Activated CD4-positive, alpha-beta T cell treated with anti-CD3 and anti-CD28 coated beads, Interleukin-2, amount 10 ng/mL, durations not matched to agents 24 days and 14 days (primary cell): Measurements from ENCODE around the gene RPS2. TPM values are rescaled to one million over a fixed set of nuclear protein-coding genes. Genes with fewer than 3 reads are reported as not detected.
A peak's percentile ranks its signal among the peaks of the same experiment; 100 is the strongest.

Experiments used
- DNase-seq: peaks from one replicate; pipeline ENCODE4 v3.0.0; 2022
- H3K27ac Mint-ChIP-seq: one replicate; pipeline ENCODE4 v1.8.0; 2022; ENCODE audit warnings: mild to moderate bottlenecking, mixed read lengths
- H3K27me3 Mint-ChIP-seq: one replicate; pipeline ENCODE4 v1.8.0; 2022; ENCODE audit warnings: mixed read lengths
- H3K36me3 Mint-ChIP-seq: one replicate; pipeline ENCODE4 v1.8.0; 2022; ENCODE audit warnings: low read depth, mild to moderate bottlenecking, mixed read lengths
- H3K4me1 Mint-ChIP-seq: one replicate; pipeline ENCODE4 v1.8.0; 2021; ENCODE audit warnings: mixed read lengths
- H3K4me3 Mint-ChIP-seq: one replicate; pipeline ENCODE4 v1.8.0; 2022; ENCODE audit warnings: mild to moderate bottlenecking, moderate library complexity, mixed read lengths
- H3K9me3 Mint-ChIP-seq: one replicate; pipeline ENCODE4 v1.8.0; 2021; ENCODE audit warnings: mixed read lengths
- intact Hi-C: fragments of 100-400 bp; cut with micrococcal nuclease; formaldehyde crosslinking; loops from one replicate; pipeline ENCODE4 v1.15.1; 2023
- total RNA-seq: library from RNA; stranded (reverse); gene quantifications from 2 replicates; pipeline ENCODE4 v1.2.3, GENCODE V29; 2022

Gene RPS2
- total RNA-seq, 1 donor from 2014 or later, result 3,401 TPM

GRCh38 chr16:2003827-2004641 is 39.4 kb upstream of the RPS2 start:
- Mint-ChIP-seq H3K27ac (no peak overlapping the region), H3K27me3 (no peaks in the 10 kb centered on the region), H3K4me1 (peaks cover 30% of the 10 kb centered on the region), H3K9me3 (no peaks in the 10 kb centered on the region), H3K36me3 (peaks cover 34% of the 10 kb centered on the region), H3K4me3 (no peak overlapping the region)
- intact Hi-C loops, result loop anchor here (10.0 kb wide), 1 partner anchor 211 kb away; the partner anchor contains the start of genes BRICD5 and PGP
- DNase-seq, result peak; percentile 97

GRCh38 chr16:2003231-2003826 is 38.7 kb upstream of the RPS2 start:
- no peak for DNase-seq
- peaks cover 25% of the 10 kb centered on the region for H3K4me1 Mint-ChIP-seq
- intact Hi-C loops, result loop anchor here (10.0 kb wide), 1 partner anchor 211 kb away; the partner anchor contains the start of genes BRICD5 and PGP
- no peak overlapping the region for H3K27ac Mint-ChIP-seq
- peaks cover 32% of the 10 kb centered on the region for H3K36me3 Mint-ChIP-seq
- no peak overlapping the region for H3K4me3 Mint-ChIP-seq
- no peaks in the 10 kb centered on the region for H3K27me3 Mint-ChIP-seq
- no peaks in the 10 kb centered on the region for H3K9me3 Mint-ChIP-seq

- no peaks in the 10 kb centered on the region for H3K9me3 Mint-ChIP-seq
- H3K4me3 Mint-ChIP-seq, result no peak overlapping the region
- H3K36me3 Mint-ChIP-seq, result peaks cover 28% of the 10 kb centered on the region
- H3K27ac Mint-ChIP-seq, result no peak overlapping the region
- intact Hi-C loops, result loop anchor here (10.0 kb wide), 1 partner anchor 212 kb away; the partner anchor contains the start of genes BRICD5 and PGP
- peaks cover 20% of the 10 kb centered on the region for H3K4me1 Mint-ChIP-seq
- no peak for DNase-seq
- no peaks in the 10 kb centered on the region for H3K27me3 Mint-ChIP-seq
Measured at GRCh38 chr16:2002406-2003230, 38.0 kb upstream of the RPS2 start.

- Mint-ChIP-seq H3K4me3 (no peak overlapping the region), H3K4me1 (peaks cover 13% of the 10 kb centered on the region)
- intact Hi-C loops, result loop anchor here (10.0 kb wide), 1 partner anchor 213 kb away; the partner anchor contains the start of genes BRICD5 and PGP
Measured at GRCh38 chr16:2001456-2002355, 37.1 kb upstream of the RPS2 start.

GRCh38 chr16:2001035-2001434 is 36.4 kb upstream of the RPS2 start:
- Mint-ChIP-seq H3K27me3 (no peaks in the 10 kb centered on the region), H3K36me3 (peaks cover 27% of the 10 kb centered on the region), H3K27ac (no peak overlapping the region), H3K9me3 (no peaks in the 10 kb centered on the region), H3K4me1 (peaks cover 11% of the 10 kb centered on the region), H3K4me3 (no peak overlapping the region)
- no peak for DNase-seq
- intact Hi-C loops, result loop anchor here (10.0 kb wide), 1 partner anchor 214 kb away; the partner anchor contains the start of genes BRICD5 and PGP

More at GRCh38 chr16:2001456-2002355, 37.1 kb upstream of the RPS2 start:
- Mint-ChIP-seq H3K27ac (no peak overlapping the region), H3K27me3 (no peaks in the 10 kb centered on the region), H3K9me3 (no peaks in the 10 kb centered on the region), H3K36me3 (peaks cover 29% of the 10 kb centered on the region)
- no peak for DNase-seq

GRCh38 chr16:1999866-2000514 is 35.4 kb upstream of the RPS2 start:
- H3K27me3 Mint-ChIP-seq, result no peaks in the 10 kb centered on the region
- peaks cover 32% of the 10 kb centered on the region for H3K36me3 Mint-ChIP-seq
- H3K27ac Mint-ChIP-seq, result no peak overlapping the region
- no peak overlapping the region for H3K4me3 Mint-ChIP-seq
- intact Hi-C loops, result loop anchor here (10.0 kb wide), 1 partner anchor 215 kb away; the partner anchor contains the start of genes BRICD5 and PGP
- peaks cover 11% of the 10 kb centered on the region for H3K4me1 Mint-ChIP-seq
- no peak for DNase-seq
- H3K9me3 Mint-ChIP-seq, result no peaks in the 10 kb centered on the region

GRCh38 chr16:1998852-1999801 is 34.5 kb upstream of the RPS2 start:
- Mint-ChIP-seq H3K4me3 (no peak overlapping the region), H3K9me3 (no peaks in the 10 kb centered on the region), H3K27ac (no peak overlapping the region), H3K4me1 (peaks cover 7% of the 10 kb centered on the region), H3K36me3 (peaks cover 32% of the 10 kb centered on the region), H3K27me3 (no peaks in the 10 kb centered on the region)
- no peak for DNase-seq
- intact Hi-C loops, result no loop called here

- Mint-ChIP-seq H3K4me3 (no peak overlapping the region), H3K4me1 (peaks cover 8% of the 10 kb centered on the region), H3K27me3 (no peaks in the 10 kb centered on the region), H3K36me3 (peaks cover 32% of the 10 kb centered on the region), H3K9me3 (no peaks in the 10 kb centered on the region), H3K27ac (no peak overlapping the region)
- no peak for DNase-seq
- intact Hi-C loops, result no loop called here
Measured at GRCh38 chr16:1998360-1998835, 33.8 kb upstream of the RPS2 start.

GRCh38 chr16:1997494-1998359 is 33.1 kb upstream of the RPS2 start:
- no peak for DNase-seq
- no peak overlapping the region for H3K27ac Mint-ChIP-seq
- intact Hi-C loops, result no loop called here

GRCh38 chr16:1993731-1994131 is 29.1 kb upstream of the RPS2 start:
- Mint-ChIP-seq H3K4me3 (no peak overlapping the region), H3K27me3 (peaks cover 9% of the 10 kb centered on the region), H3K36me3 (peaks cover 17% of the 10 kb centered on the region), H3K9me3 (no peaks in the 10 kb centered on the region), H3K27ac (peak overlapping the region; percentile 74), H3K4me1 (peaks cover 19% of the 10 kb centered on the region)
- no peak for DNase-seq
- intact Hi-C loops, result loop anchor here (5.0 kb wide), 1 partner anchor 54 kb away; the partner anchor contains the start of genes NTHL1 and TSC2

More at GRCh38 chr16:1997494-1998359, 33.1 kb upstream of the RPS2 start:
- Mint-ChIP-seq H3K4me1 (peaks cover 8% of the 10 kb centered on the region), H3K36me3 (peaks cover 32% of the 10 kb centered on the region), H3K27me3 (no peaks in the 10 kb centered on the region), H3K4me3 (no peak overlapping the region), H3K9me3 (no peaks in the 10 kb centered on the region)
